GM23248 (cell line): ENCODE data around the gene KDM7A.

Source experiments
- EZH2 ChIP-seq: fragments of 200-600 bp; sonication (generic); IDR thresholded peaks from 2 replicates; pipeline ENCODE4 v1.6.1; 2018; ENCODE audit warnings: antibody characterized with exemption, mild to moderate bottlenecking; ENCODE audit not compliant: insufficient read depth, poor library complexity, severe bottlenecking
- EZH2phosphoT487 ChIP-seq: fragments of 200-600 bp; sonication (generic); IDR thresholded peaks from 2 replicates; pipeline ENCODE4 v1.6.1; 2018; ENCODE audit warnings: antibody characterized with exemption, moderate library complexity, mild to moderate bottlenecking, low read depth; ENCODE audit not compliant: insufficient read depth

GRCh38 chr7:140059273-140060242 lies 117.2 kb downstream of the KDM7A start:
- no peak for TF ChIP-seq EZH2phosphoT487
- no peak for TF ChIP-seq EZH2
